ENCODE measurements around the gene MYO6.
A peak's percentile ranks its signal among the peaks of the same experiment; 100 is the strongest.

Gene MYO6

GRCh38 chr6:75943381-75943780 lies 194.3 kb downstream of the MYO6 start:
- no peaks in the 10 kb centered on the region for H3K36me3 ChIP-seq (ENCODE audit: control insufficient read depth, insufficient read depth, low read length)

GRCh38 chr6:75946146-75946831 lies 197.2 kb downstream of the MYO6 start:
- Histone ChIP-seq H3K4me1 (ENCODE audit: control insufficient read depth, insufficient read depth, low read length) (peaks cover 16% of the 10 kb centered on the region), H3K9ac (ENCODE audit: low read depth, low read length) (no peak overlapping the region), H3K4me3 (ENCODE audit: low read depth, low read length) (no peak overlapping the region), H3K27ac (ENCODE audit: low read depth, low read length) (peak overlapping the region; percentile 4), H3K36me3 (ENCODE audit: control insufficient read depth, insufficient read depth, low read length) (no peaks in the 10 kb centered on the region), H3K27me3 (ENCODE audit: control insufficient read depth, insufficient read depth, low read length) (peaks cover 6% of the 10 kb centered on the region), H3K9me3 (ENCODE audit: control insufficient read depth, insufficient read depth, low read length) (no peaks in the 10 kb centered on the region)

More at GRCh38 chr6:75943381-75943780, 194.3 kb downstream of the MYO6 start:
- H3K4me1 ChIP-seq (ENCODE audit: control insufficient read depth, insufficient read depth, low read length) = peaks cover 16% of the 10 kb centered on the region
- H3K9me3 ChIP-seq (ENCODE audit: control insufficient read depth, insufficient read depth, low read length) = no peaks in the 10 kb centered on the region
- H3K27me3 ChIP-seq (ENCODE audit: control insufficient read depth, insufficient read depth, low read length) = peaks cover 6% of the 10 kb centered on the region
- H3K9ac ChIP-seq (ENCODE audit: low read depth, low read length) = no peak overlapping the region
- no peak overlapping the region for H3K27ac ChIP-seq (ENCODE audit: low read depth, low read length)
- H3K4me3 ChIP-seq (ENCODE audit: low read depth, low read length) = no peak overlapping the region

GRCh38 chr6:75947935-75948334 lies 198.9 kb downstream of the MYO6 start:
- H3K9me3 ChIP-seq (ENCODE audit: control insufficient read depth, insufficient read depth, low read length) = no peaks in the 10 kb centered on the region
- peaks cover 16% of the 10 kb centered on the region for H3K4me1 ChIP-seq (ENCODE audit: control insufficient read depth, insufficient read depth, low read length)
- no peak overlapping the region for H3K4me3 ChIP-seq (ENCODE audit: low read depth, low read length)
- H3K9ac ChIP-seq (ENCODE audit: low read depth, low read length) = no peak overlapping the region
- no peaks in the 10 kb centered on the region for H3K36me3 ChIP-seq (ENCODE audit: control insufficient read depth, insufficient read depth, low read length)
- peaks cover 4% of the 10 kb centered on the region for H3K27me3 ChIP-seq (ENCODE audit: control insufficient read depth, insufficient read depth, low read length)
- H3K27ac ChIP-seq (ENCODE audit: low read depth, low read length) = no peak overlapping the region

GRCh38 chr6:75952128-75952527 lies 203.1 kb downstream of the MYO6 start:
- H3K9me3 ChIP-seq (ENCODE audit: control insufficient read depth, insufficient read depth, low read length) = no peaks in the 10 kb centered on the region
- H3K9ac ChIP-seq (ENCODE audit: low read depth, low read length) = no peak overlapping the region
- no peaks in the 10 kb centered on the region for H3K4me1 ChIP-seq (ENCODE audit: control insufficient read depth, insufficient read depth, low read length)
- H3K4me3 ChIP-seq (ENCODE audit: low read depth, low read length) = no peak overlapping the region
- H3K27me3 ChIP-seq (ENCODE audit: control insufficient read depth, insufficient read depth, low read length) = no peaks in the 10 kb centered on the region
- no peak overlapping the region for H3K27ac ChIP-seq (ENCODE audit: low read depth, low read length)
- H3K36me3 ChIP-seq (ENCODE audit: control insufficient read depth, insufficient read depth, low read length) = no peaks in the 10 kb centered on the region

GRCh38 chr6:75963569-75963968 lies 214.5 kb downstream of the MYO6 start:
- no peaks in the 10 kb centered on the region for H3K36me3 ChIP-seq (ENCODE audit: control insufficient read depth, insufficient read depth, low read length)
- no peak overlapping the region for H3K27ac ChIP-seq (ENCODE audit: low read depth, low read length)
- H3K27me3 ChIP-seq (ENCODE audit: control insufficient read depth, insufficient read depth, low read length) = no peaks in the 10 kb centered on the region
- H3K4me1 ChIP-seq (ENCODE audit: control insufficient read depth, insufficient read depth, low read length) = peaks cover 6% of the 10 kb centered on the region
- peaks cover 6% of the 10 kb centered on the region for H3K9me3 ChIP-seq (ENCODE audit: control insufficient read depth, insufficient read depth, low read length)
- H3K4me3 ChIP-seq (ENCODE audit: low read depth, low read length) = no peak overlapping the region
- H3K9ac ChIP-seq (ENCODE audit: low read depth, low read length) = no peak overlapping the region

GRCh38 chr6:75968143-75968542 lies 219.1 kb downstream of the MYO6 start:
- no peaks in the 10 kb centered on the region for H3K9me3 ChIP-seq (ENCODE audit: control insufficient read depth, insufficient read depth, low read length)
- peaks cover 6% of the 10 kb centered on the region for H3K4me1 ChIP-seq (ENCODE audit: control insufficient read depth, insufficient read depth, low read length)
- no peak overlapping the region for H3K27ac ChIP-seq (ENCODE audit: low read depth, low read length)
- H3K9ac ChIP-seq (ENCODE audit: low read depth, low read length) = no peak overlapping the region
- no peaks in the 10 kb centered on the region for H3K36me3 ChIP-seq (ENCODE audit: control insufficient read depth, insufficient read depth, low read length)
- no peak overlapping the region for H3K4me3 ChIP-seq (ENCODE audit: low read depth, low read length)
- no peaks in the 10 kb centered on the region for H3K27me3 ChIP-seq (ENCODE audit: control insufficient read depth, insufficient read depth, low read length)
